ENCODE results near the gene COL5A1. TPM values are rescaled to one million over a fixed set of nuclear protein-coding genes. Genes with fewer than 3 reads are reported as not detected.

COL5A1 gene
- polyA plus RNA-seq, 3 donors: 0.01 TPM; not detected in 2

GRCh38 chr9:134840511-134840910 is 198.9 kb downstream of the COL5A1 start:
- H3K27me3 Mint-ChIP-seq (ENCODE audit: low read depth in 3 of 3): peaks cover 2 to 14% (median 11%) of the 10 kb centered on the region in 3 donors

DNA sequence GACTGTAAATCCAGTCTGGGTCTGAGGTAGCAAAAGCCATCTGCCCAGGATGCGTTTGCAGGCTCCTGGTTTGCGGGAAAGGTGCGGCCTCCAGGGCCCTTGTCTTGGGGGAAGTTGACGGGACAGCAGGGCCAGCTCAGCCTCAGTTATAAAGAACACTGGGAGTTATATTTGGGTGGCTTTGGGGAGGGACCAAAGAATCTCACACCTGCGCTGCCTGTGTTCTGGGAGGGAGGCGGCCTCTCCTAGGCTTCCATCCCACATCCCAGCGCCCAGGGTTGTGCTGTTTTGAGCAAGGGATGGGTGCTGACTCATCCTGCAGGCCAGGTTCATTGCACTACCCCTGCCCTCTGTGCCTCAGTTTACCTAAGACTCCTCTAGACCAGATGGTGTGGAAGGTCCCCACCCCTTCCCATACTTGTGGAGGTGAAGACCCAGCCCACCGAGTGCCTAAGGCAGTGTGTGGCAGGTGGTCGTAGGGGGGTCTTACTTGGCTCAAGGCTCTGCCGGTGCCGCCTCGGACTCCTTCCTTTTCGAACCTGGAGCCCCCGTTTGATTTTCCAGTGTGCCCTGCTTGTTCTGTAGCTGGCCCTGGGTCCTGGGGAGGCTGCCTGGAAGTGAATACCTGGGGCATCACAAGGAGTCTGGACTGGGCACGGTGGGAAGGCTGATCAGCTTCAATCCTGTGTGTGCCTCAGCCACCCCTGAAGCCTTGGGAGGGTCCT is 199.7 kb downstream of the COL5A1 start:
- TF ChIP-seq, protein P1, sequence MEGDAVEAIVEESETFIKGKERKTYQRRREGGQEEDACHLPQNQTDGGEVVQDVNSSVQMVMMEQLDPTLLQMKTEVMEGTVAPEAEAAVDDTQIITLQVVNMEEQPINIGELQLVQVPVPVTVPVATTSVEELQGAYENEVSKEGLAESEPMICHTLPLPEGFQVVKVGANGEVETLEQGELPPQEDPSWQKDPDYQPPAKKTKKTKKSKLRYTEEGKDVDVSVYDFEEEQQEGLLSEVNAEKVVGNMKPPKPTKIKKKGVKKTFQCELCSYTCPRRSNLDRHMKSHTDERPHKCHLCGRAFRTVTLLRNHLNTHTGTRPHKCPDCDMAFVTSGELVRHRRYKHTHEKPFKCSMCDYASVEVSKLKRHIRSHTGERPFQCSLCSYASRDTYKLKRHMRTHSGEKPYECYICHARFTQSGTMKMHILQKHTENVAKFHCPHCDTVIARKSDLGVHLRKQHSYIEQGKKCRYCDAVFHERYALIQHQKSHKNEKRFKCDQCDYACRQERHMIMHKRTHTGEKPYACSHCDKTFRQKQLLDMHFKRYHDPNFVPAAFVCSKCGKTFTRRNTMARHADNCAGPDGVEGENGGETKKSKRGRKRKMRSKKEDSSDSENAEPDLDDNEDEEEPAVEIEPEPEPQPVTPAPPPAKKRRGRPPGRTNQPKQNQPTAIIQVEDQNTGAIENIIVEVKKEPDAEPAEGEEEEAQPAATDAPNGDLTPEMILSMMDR (IDR thresholded peaks at IDR 0.05): no peak
- 98% methylated on average over 11 of the region's 15 CpGs for WGBS (ENCODE audit: insufficient coverage)

More at GRCh38 chr9:134840511-134840910, 198.9 kb downstream of the COL5A1 start:
- no peaks in the 10 kb centered on the region for H3K9me3 ChIP-seq (replicated peaks in 1 of 2; ENCODE audit: control insufficient read depth in 1 of 2, insufficient read depth in 1 of 2, low read length in 2 of 2)
- intact Hi-C loops (cut with micrococcal nuclease): no loop called here
- no peak overlapping the region for H3K9ac ChIP-seq (ENCODE audit: insufficient read depth, low read length, poor library complexity, severe bottlenecking)
- H4K20me1 ChIP-seq (ENCODE audit: insufficient read depth, low read length): no peaks in the 10 kb centered on the region
- 87% methylated on average over 6 of the region's 12 CpGs for WGBS (ENCODE audit: insufficient coverage)
- DNase-seq: no peak
- Mint-ChIP-seq H3K27ac (no peak overlapping the region), H3K4me3 (no peak overlapping the region), H3K4me1 (no peaks in the 10 kb centered on the region), H3K36me3 (no peaks in the 10 kb centered on the region), H3K9me3 (peaks cover 0 to 1% (median 0%) of the 10 kb centered on the region in 7 donors)
- H3K27ac ChIP-seq (ENCODE audit: low read depth in 1 of 2, low read length in 2 of 2): no peak overlapping the region
- H3K27me3 ChIP-seq (ENCODE audit: control insufficient read depth in 2 of 2, insufficient read depth in 2 of 2, low read length in 2 of 2): no peaks in the 10 kb centered on the region
- no peak overlapping the region for H3K4me2 ChIP-seq (replicated peaks; ENCODE audit: extremely low read depth, low read length, poor library complexity, severe bottlenecking)
- no peaks in the 10 kb centered on the region for H3K79me2 ChIP-seq (ENCODE audit: insufficient read depth, low read length)
- TF ChIP-seq, protein P1 (IDR thresholded peaks at IDR 0.05): no peak
- H3K4me3 ChIP-seq (replicated peaks in 1 of 3; ENCODE audit: low read depth in 2 of 3, low read length in 3 of 3): no peak overlapping the region
- H3K36me3 ChIP-seq (replicated peaks in 1 of 2; ENCODE audit: control insufficient read depth in 1 of 2, insufficient read depth in 2 of 2, low read length in 2 of 2): no peaks in the 10 kb centered on the region
- no peak overlapping the region for H2AFZ ChIP-seq (ENCODE audit: insufficient read depth, low read depth, low read length, poor library complexity, severe bottlenecking)
- no peaks in the 10 kb centered on the region for H3K4me1 ChIP-seq (ENCODE audit: control insufficient read depth in 1 of 2, insufficient read depth in 2 of 2, low read length in 2 of 2)

More for the DNA sequence above, 199.7 kb downstream of the COL5A1 start:
- H3K9me3 ChIP-seq (replicated peaks in 1 of 2; ENCODE audit: control insufficient read depth in 1 of 2, insufficient read depth in 1 of 2, low read length in 2 of 2): no peaks in the 10 kb centered on the region
- peaks cover 0 to 1% (median 0%) of the 10 kb centered on the region in 7 donors for H3K9me3 Mint-ChIP-seq
- H3K4me2 ChIP-seq (replicated peaks; ENCODE audit: extremely low read depth, low read length, poor library complexity, severe bottlenecking): no peak overlapping the region
- H3K4me1 Mint-ChIP-seq: no peaks in the 10 kb centered on the region
- H3K27ac Mint-ChIP-seq: no peak overlapping the region
- H3K27ac ChIP-seq (ENCODE audit: low read depth in 1 of 2, low read length in 2 of 2): no peak overlapping the region
- H3K4me3 ChIP-seq (replicated peaks in 1 of 3; ENCODE audit: low read depth in 2 of 3, low read length in 3 of 3): no peak overlapping the region
- peaks cover 2 to 13% (median 11%) of the 10 kb centered on the region in 3 donors for H3K27me3 Mint-ChIP-seq (ENCODE audit: low read depth in 3 of 3)
- no peak overlapping the region for H2AFZ ChIP-seq (ENCODE audit: insufficient read depth, low read depth, low read length, poor library complexity, severe bottlenecking)
- no peaks in the 10 kb centered on the region for H3K36me3 Mint-ChIP-seq
- DNase-seq: no peak
- no peak overlapping the region for H3K4me3 Mint-ChIP-seq
- H4K20me1 ChIP-seq (ENCODE audit: insufficient read depth, low read length): no peaks in the 10 kb centered on the region
- no peak overlapping the region for H3K9ac ChIP-seq (ENCODE audit: insufficient read depth, low read length, poor library complexity, severe bottlenecking)
- intact Hi-C loops (cut with micrococcal nuclease): no loop called here
- no peaks in the 10 kb centered on the region for H3K36me3 ChIP-seq (replicated peaks in 1 of 2; ENCODE audit: control insufficient read depth in 1 of 2, insufficient read depth in 2 of 2, low read length in 2 of 2)
- H3K4me1 ChIP-seq (ENCODE audit: control insufficient read depth in 1 of 2, insufficient read depth in 2 of 2, low read length in 2 of 2): no peaks in the 10 kb centered on the region
- no peaks in the 10 kb centered on the region for H3K79me2 ChIP-seq (ENCODE audit: insufficient read depth, low read length)
- no peaks in the 10 kb centered on the region for H3K27me3 ChIP-seq (ENCODE audit: control insufficient read depth in 2 of 2, insufficient read depth in 2 of 2, low read length in 2 of 2)

Data from CD14-positive monocyte (primary cell).